GM18868 (cell line): ENCODE results near the gene PGPEP1.
"Not testable (repeated sequence)": the region's sequence is repeated elsewhere in the genome, so short reads cannot be mapped to it uniquely, and the experiment has no call there.

Experiments
- ATAC-seq: cut with Tn5 transposase; IDR thresholded peaks from one replicate; pipeline ENCODE4 v1.9.1; 2021; ENCODE audit warnings: mild to moderate bottlenecking, moderate library complexity; ENCODE audit not compliant: unreplicated experiment

Gene PGPEP1

GRCh38 chr19:18389726-18390064, 49.3 kb downstream of the PGPEP1 start:
- no peak for ATAC-seq

GRCh38 chr19:18390065-18390907, 49.9 kb downstream of the PGPEP1 start:
- ATAC-seq: no peak

- no peak for ATAC-seq
Observed at GRCh38 chr19:18391509-18392075, 51.2 kb downstream of the PGPEP1 start.

GRCh38 chr19:18392417-18392816, 52.0 kb downstream of the PGPEP1 start:
- ATAC-seq: no peak

GRCh38 chr19:18392926-18393325, 52.5 kb downstream of the PGPEP1 start:
- ATAC-seq: no peak

- no peak for ATAC-seq
Observed at GRCh38 chr19:18393836-18394235, 53.4 kb downstream of the PGPEP1 start.

- no peak for ATAC-seq
Observed at GRCh38 chr19:18396471-18397241, 56.3 kb downstream of the PGPEP1 start.

- ATAC-seq: no peak
Observed at GRCh38 chr19:18397242-18398202, 57.1 kb downstream of the PGPEP1 start, which contains the start of gene LRRC25. Gene LRRC25 (minus strand): TSS chr19:18397622. CDS start chr19:18396963, 659 bp downstream.

- no peak for ATAC-seq
Observed at GRCh38 chr19:18399008-18399407, 58.6 kb downstream of the PGPEP1 start.

- ATAC-seq: no peak
Observed at GRCh38 chr19:18401580-18402112, 61.2 kb downstream of the PGPEP1 start.

GRCh38 chr19:18402455-18403248, 62.3 kb downstream of the PGPEP1 start:
- not testable (repeated sequence) for ATAC-seq

- ATAC-seq: not testable (repeated sequence)
Observed at GRCh38 chr19:18405754-18406153, 65.4 kb downstream of the PGPEP1 start.

GRCh38 chr19:18406749-18407148, 66.4 kb downstream of the PGPEP1 start:
- ATAC-seq: no peak

GRCh38 chr19:18408053-18408476, 67.7 kb downstream of the PGPEP1 start:
- peak; percentile 52 for ATAC-seq

- no peak for ATAC-seq
Observed at GRCh38 chr19:18412610-18413239, 72.3 kb downstream of the PGPEP1 start.

- no peak for ATAC-seq
Observed at GRCh38 chr19:18414504-18415177, 74.2 kb downstream of the PGPEP1 start.

- ATAC-seq: no peak
Observed at GRCh38 chr19:18415178-18415867, 74.9 kb downstream of the PGPEP1 start.

- ATAC-seq: no peak
Observed at GRCh38 chr19:18416778-18417249, 76.4 kb downstream of the PGPEP1 start.
